GM18498 (cell line): ENCODE measurements around the gene TMCO5A.
A peak's percentile ranks its signal among the peaks of the same experiment; 100 is the strongest.

Experiments used
- ATAC-seq: cut with Tn5 transposase; IDR thresholded peaks from one replicate; pipeline ENCODE4 v1.9.1; 2021; ENCODE audit warnings: mild to moderate bottlenecking, moderate library complexity; ENCODE audit not compliant: unreplicated experiment

The TMCO5A gene

GRCh38 chr15:37967788-37968187 lies 33.3 kb downstream of the TMCO5A start:
- no peak for ATAC-seq

- ATAC-seq = no peak
Measured at GRCh38 chr15:37973856-37974255, 39.4 kb downstream of the TMCO5A start.

- no peak for ATAC-seq
Measured at GRCh38 chr15:37978231-37978630, 43.8 kb downstream of the TMCO5A start.

GRCh38 chr15:37979671-37980409 lies 45.4 kb downstream of the TMCO5A start:
- no peak for ATAC-seq

- ATAC-seq = no peak
Measured at GRCh38 chr15:37981201-37981600, 46.8 kb downstream of the TMCO5A start.

GRCh38 chr15:37981775-37982174 lies 47.3 kb downstream of the TMCO5A start:
- ATAC-seq = no peak

- ATAC-seq = no peak
Measured at GRCh38 chr15:37984368-37984767, 49.9 kb downstream of the TMCO5A start.

GRCh38 chr15:37995461-37996347 lies 61.3 kb downstream of the TMCO5A start:
- ATAC-seq = peak; percentile 58
